Smooth muscle cell (in vitro differentiated cells): Measurements from ENCODE around the gene ATXN10. TPM values are rescaled to one million over a fixed set of nuclear protein-coding genes. Genes with fewer than 3 reads are reported as not detected.
"Not testable (repeated sequence)": the region's sequence is repeated elsewhere in the genome, so short reads cannot be mapped to it uniquely, and the experiment has no call there.

Experiments used
- DNase-seq: peaks from one replicate; lab custom pipeline; 2025; ENCODE audit not compliant: unreplicated experiment; lab: John Stamatoyannopoulos, UW
- H2AFZ ChIP-seq: fragments of 200-600 bp; sonication (generic); 2 replicates; pipeline ENCODE4 v1.6.0; 2016; ENCODE audit warnings: antibody characterized with exemption, low read depth, mild to moderate bottlenecking
- H3F3A ChIP-seq: fragments of 200-600 bp; sonication (generic); 2 replicates; pipeline ENCODE4 v1.6.0; 2017; ENCODE audit warnings: antibody characterized with exemption, low read depth
- H3K27ac ChIP-seq: fragments of 200-600 bp; sonication (generic); 2 replicates; pipeline ENCODE4 v1.5.1; 2016; ENCODE audit warnings: low read depth, mild to moderate bottlenecking
- H3K27me3 ChIP-seq: fragments of 200-600 bp; sonication (generic); 2 replicates; pipeline ENCODE4 v1.6.1; 2016; ENCODE audit warnings: low read depth, mild to moderate bottlenecking
- H3K36me3 ChIP-seq: fragments of 200-600 bp; sonication (generic); 2 replicates; pipeline ENCODE4 v1.5.1; 2016; ENCODE audit warnings: low read depth
- H3K4me1 ChIP-seq: fragments of 200-600 bp; sonication (generic); 2 replicates; pipeline ENCODE4 v1.5.1; 2016; ENCODE audit warnings: low read depth
- H3K4me2 ChIP-seq: fragments of 200-600 bp; sonication (generic); 2 replicates; pipeline ENCODE4 v1.6.0; 2016; ENCODE audit warnings: mild to moderate bottlenecking
- H3K4me3 ChIP-seq: fragments of 200-600 bp; sonication (generic); 2 replicates; pipeline ENCODE4 v1.5.1; 2016; ENCODE audit warnings: mild to moderate bottlenecking
- H3K79me2 ChIP-seq: fragments of 200-600 bp; sonication (generic); 2 replicates; pipeline ENCODE4 v1.6.0; 2016; ENCODE audit warnings: low read depth, mild to moderate bottlenecking
- H3K9ac ChIP-seq: fragments of 200-600 bp; sonication (generic); 2 replicates; pipeline ENCODE4 v1.6.0; 2016; ENCODE audit warnings: low read depth
- H3K9me3 ChIP-seq: fragments of 200-600 bp; sonication (generic); replicated peaks from 2 replicates; pipeline ENCODE4 v1.5.1; 2016; ENCODE audit warnings: low read depth
- H4K20me1 ChIP-seq: fragments of 200-600 bp; sonication (generic); 2 replicates; pipeline ENCODE4 v1.6.0; 2016; ENCODE audit warnings: low read depth
- CTCF ChIP-seq: fragments of 200-600 bp; sonication (generic); IDR thresholded peaks from 2 replicates; pipeline ENCODE4 v1.5.1; 2017; ENCODE audit warnings: borderline replicate concordance, mild to moderate bottlenecking, antibody characterized with exemption; ENCODE audit not compliant: insufficient read depth, poor library complexity, severe bottlenecking
- WGBS: methylation state at CpG from one replicate; pipeline ENCODE4 v1.1.7; 2016; ENCODE audit warnings: low lambda C conversion rate; 5-methylcytosine and 5-hydroxymethylcytosine counted together
- polyA plus RNA-seq: library from polyadenylated mRNA; unstranded; fragments of >200 nt; fragmentation: Nextera tagmentation; extraction: Ambion mirVana; gene quantifications from 2 replicates; pipeline ENCODE4 v1.2.1, GENCODE V29; 2016
- total RNA-seq: library from RNA; depleted of rRNA; stranded (reverse); fragments of >200 nt; gene quantifications from 2 replicates; pipeline ENCODE4 v1.2.3, GENCODE V29; 2014

ATXN10 gene
- total and polyA plus RNA-seq, 2 experiments from 2014 or later, result 117 to 131 TPM

- Histone ChIP-seq H3K9me3 (no peaks in the 10 kb centered on the region), H3K36me3 (no peaks in the 10 kb centered on the region), H3K4me1 (no peaks in the 10 kb centered on the region), H3K79me2 (no peaks in the 10 kb centered on the region), H3F3A (no peaks in the 10 kb centered on the region), H2AFZ (no peak overlapping the region), H4K20me1 (no peaks in the 10 kb centered on the region), H3K27me3 (no peaks in the 10 kb centered on the region), H3K4me2 (no peak overlapping the region), H3K4me3 (no peak overlapping the region), H3K27ac (no peak overlapping the region), H3K9ac (no peak overlapping the region)
- DNase-seq, result no peak
- TF ChIP-seq CTCF, result no peak
- 92% methylated on average over 4 of the region's 4 CpGs for WGBS
These were observed 13.9 kb upstream of the ATXN10 start for GRCh38 chr22:45657701-45658100.

- no peak for DNase-seq
- no peak for TF ChIP-seq CTCF
- Histone ChIP-seq H3K79me2 (no peaks in the 10 kb centered on the region), H3K4me3 (no peak overlapping the region), H3K9me3 (no peaks in the 10 kb centered on the region), H3F3A (no peaks in the 10 kb centered on the region), H3K4me1 (no peaks in the 10 kb centered on the region), H3K27ac (no peak overlapping the region), H3K36me3 (no peaks in the 10 kb centered on the region), H3K9ac (no peak overlapping the region), H3K27me3 (no peaks in the 10 kb centered on the region), H4K20me1 (no peaks in the 10 kb centered on the region), H3K4me2 (no peak overlapping the region), H2AFZ (no peak overlapping the region)
- WGBS, result 75% methylated on average over 1 of the region's 1 CpG
These were observed 7.4 kb upstream of the ATXN10 start for GRCh38 chr22:45664136-45664646.

- H3K36me3 ChIP-seq, result no peaks in the 10 kb centered on the region
- H3K4me3 ChIP-seq, result no peak overlapping the region
- no peak overlapping the region for H3K4me2 ChIP-seq
- no peaks in the 10 kb centered on the region for H3K4me1 ChIP-seq
- H3K79me2 ChIP-seq, result peaks cover 4% of the 10 kb centered on the region
- H2AFZ ChIP-seq, result no peak overlapping the region
- H3F3A ChIP-seq, result no peaks in the 10 kb centered on the region
- no peaks in the 10 kb centered on the region for H3K27me3 ChIP-seq
- 88% methylated on average over 5 of the region's 5 CpGs for WGBS
- no peak overlapping the region for H3K9ac ChIP-seq
- TF ChIP-seq CTCF, result no peak
- H3K9me3 ChIP-seq, result no peaks in the 10 kb centered on the region
- DNase-seq, result no peak
- H3K27ac ChIP-seq, result no peak overlapping the region
- H4K20me1 ChIP-seq, result peaks cover 3% of the 10 kb centered on the region
These were observed 4.1 kb upstream of the ATXN10 start for GRCh38 chr22:45667486-45667885.

GRCh38 chr22:45670363-45670762 is 1.3 kb upstream of the ATXN10 start:
- H3K4me2 ChIP-seq, H3K9ac ChIP-seq: not testable (repeated sequence)

More at GRCh38 chr22:45670363-45670762, 1.3 kb upstream of the ATXN10 start:
- H4K20me1 ChIP-seq, result peaks cover 32% of the 10 kb centered on the region
- H3K27ac ChIP-seq, DNase-seq, H3F3A ChIP-seq, H3K4me3 ChIP-seq, H3K27me3 ChIP-seq, H3K36me3 ChIP-seq, H3K9me3 ChIP-seq: not testable (repeated sequence)
- peaks cover 13% of the 10 kb centered on the region for H3K4me1 ChIP-seq
- peak overlapping the region; percentile 97 for H2AFZ ChIP-seq
- 62% methylated on average over 2 of the region's 2 CpGs for WGBS
- peaks cover 33% of the 10 kb centered on the region for H3K79me2 ChIP-seq
